GM19238 (cell line): Measurements from ENCODE around the gene BORCS5.

Source experiments
- DNase-seq: peaks from one replicate; pipeline ENCODE4 v3.0.0; 2011; ENCODE audit warnings: low spot score; ENCODE audit not compliant: insufficient read length

The BORCS5 gene

DNA sequence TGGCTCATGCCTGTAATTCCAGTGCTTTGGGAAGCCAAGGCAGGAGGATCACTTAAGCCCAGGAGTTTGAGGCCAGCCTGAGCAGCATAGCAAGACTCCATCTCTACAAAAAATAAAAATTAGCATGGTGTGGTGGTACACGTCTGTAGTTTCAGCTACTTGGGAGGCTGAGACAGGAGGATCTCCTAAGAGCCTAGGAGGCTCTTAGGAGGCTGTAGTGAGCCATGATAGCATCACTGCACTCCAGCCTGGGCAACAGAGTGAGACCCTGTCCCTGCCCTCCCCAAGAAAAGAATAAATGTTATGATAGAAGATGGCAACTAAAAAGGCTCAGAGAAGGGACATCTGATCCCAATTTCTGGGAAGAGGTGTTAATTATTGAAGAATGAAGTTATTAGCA lies 3.6 kb upstream of the BORCS5 start:
- no peak for DNase-seq

DNA sequence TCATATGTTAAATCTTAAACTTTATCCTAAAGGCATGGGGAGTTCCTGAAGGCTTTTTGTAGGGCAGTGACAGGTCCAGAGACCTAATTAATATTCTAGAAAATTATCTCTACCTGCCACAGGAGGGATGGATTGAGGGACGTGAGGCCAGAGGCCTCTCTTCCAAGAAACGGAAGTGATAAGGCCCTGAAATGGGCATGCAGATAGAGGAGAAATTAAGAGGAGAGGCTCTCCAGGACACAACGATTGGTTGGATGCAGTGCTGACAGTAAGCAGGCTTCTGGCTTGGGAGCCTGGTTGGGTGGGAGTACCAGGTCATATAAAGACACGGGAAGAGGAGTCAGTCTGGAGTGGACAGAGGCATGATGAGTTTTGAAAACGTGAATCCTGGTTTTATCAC lies 3.1 kb upstream of the BORCS5 start:
- DNase-seq = no peak

DNA sequence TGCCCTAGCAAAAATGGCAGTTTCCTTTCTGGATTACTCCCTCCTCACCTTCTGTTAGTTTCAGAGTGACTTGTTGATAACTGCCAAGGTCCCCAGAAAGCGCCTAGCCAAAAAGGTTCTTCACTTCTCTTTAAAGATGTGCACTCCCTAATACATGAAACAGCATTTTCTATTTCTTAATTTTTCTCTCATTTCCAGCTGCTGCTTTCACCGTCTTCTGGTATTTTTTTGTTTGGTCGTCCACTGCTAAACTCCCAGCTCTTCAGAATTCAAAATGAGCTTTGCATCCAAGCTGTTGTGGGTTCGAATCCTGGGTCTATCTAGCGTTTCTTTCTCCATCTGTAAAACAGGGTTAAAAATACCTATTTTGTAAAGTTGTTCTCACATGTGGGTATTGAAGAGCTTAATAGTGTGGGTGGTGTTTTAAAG lies 397 bp upstream of the BORCS5 start:
- no peak for DNase-seq

GRCh38 chr12:12357719-12358461 lies 1.0 kb downstream of the BORCS5 start:
- no peak for DNase-seq

DNA sequence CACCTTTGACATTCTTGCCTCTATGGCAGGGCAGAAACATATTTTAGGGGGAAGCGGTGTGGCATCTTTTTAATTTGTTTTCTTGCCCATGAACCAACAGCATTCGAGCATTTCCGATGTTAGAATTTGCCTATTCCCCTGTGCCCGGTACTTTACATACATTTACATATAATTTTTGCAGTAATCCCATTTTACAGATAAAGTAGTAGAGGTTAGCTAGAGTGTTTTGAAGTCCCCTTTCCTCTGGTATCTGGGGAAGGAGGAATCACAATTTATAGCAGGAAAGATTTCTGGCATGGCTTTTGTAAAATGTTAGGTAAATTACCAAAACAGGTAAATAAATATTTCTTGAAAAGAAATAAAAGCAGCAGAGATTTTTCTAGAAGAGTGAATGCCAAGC lies 1.6 kb downstream of the BORCS5 start:
- DNase-seq = no peak

- no peak for DNase-seq
These were observed 8.0 kb downstream of the BORCS5 start for GRCh38 chr12:12364787-12365445.

DNA sequence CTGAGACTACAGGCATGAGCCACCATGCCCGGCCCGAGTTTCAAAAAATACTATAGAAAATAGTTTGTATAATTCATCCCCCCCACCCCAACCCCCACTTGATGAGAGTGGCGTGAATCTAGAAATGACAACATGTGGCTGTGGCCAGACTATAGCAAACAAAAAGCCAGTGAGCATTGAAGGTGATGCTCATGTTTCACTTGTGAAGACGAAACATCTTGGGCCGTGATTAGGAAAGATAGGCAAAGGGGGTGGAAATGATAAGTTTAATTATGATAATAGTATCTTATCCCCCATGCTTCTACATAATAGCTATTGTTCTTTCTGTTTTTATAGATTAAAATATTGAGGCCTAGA lies 8.5 kb downstream of the BORCS5 start:
- no peak for DNase-seq

- no peak for DNase-seq
These were observed 9.1 kb downstream of the BORCS5 start for GRCh38 chr12:12365931-12366431.

GRCh38 chr12:12366701-12367481 lies 10.0 kb downstream of the BORCS5 start:
- no peak for DNase-seq

DNA sequence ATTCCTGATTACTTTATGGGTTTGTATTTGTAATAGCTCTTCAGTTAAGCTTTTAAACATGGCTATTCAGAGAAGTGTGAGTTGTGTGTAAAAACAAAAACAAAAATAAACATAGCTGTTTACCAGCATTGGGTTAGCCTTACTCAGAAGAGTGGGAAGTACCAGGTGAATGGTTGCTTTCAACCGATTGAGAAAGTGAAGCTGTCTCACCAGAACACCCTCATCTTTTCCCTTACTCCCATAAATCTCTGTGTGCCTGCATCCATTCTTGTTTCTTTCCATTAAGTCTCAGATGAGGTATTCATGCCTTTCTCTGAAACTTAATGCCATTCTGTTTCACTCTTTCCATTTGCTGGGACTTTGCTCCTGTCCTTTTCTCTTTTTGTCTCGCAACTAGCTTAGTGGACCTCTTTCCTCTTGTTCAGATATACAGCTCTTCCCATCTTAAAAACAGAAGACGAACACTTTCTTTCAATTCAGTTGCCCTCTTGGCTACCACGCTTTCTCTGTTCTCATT lies 10.7 kb downstream of the BORCS5 start:
- no peak for DNase-seq

DNA sequence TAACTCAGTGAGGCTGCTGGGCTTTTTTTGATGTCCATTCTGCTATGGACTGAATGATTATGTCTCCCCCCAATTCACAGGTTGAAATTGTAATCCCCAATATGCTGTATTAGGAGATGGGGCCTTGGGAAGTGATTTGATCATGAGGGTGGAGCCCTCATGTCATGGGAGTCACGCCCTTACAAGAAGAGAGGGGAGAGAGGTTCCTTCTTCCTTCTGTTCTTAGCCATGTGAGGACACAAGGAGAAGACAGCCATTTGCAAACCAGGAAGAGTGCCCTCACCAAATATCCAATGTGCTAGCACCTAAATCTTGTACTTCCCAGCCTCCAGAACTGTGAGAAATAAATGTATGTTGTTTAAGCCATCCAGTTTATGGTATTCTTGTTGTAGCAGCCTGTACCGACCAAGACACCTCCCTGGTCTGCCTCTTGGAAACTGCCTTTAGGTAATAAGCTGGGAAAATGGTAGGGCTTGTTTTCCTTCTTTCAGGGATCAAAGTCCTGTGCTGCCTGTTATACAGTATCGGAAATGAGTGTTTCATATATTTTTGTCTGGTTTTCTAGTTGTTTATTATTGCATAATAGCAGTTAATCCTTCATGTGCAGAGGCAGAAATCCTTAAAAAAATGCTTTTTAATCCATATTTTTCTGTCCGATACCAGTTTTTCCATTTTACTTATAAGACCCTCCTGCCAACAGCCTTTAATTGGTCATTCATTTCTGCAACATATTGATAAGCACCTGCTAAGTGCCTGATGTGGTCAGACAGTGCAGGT lies 16.3 kb downstream of the BORCS5 start:
- DNase-seq = no peak

DNA sequence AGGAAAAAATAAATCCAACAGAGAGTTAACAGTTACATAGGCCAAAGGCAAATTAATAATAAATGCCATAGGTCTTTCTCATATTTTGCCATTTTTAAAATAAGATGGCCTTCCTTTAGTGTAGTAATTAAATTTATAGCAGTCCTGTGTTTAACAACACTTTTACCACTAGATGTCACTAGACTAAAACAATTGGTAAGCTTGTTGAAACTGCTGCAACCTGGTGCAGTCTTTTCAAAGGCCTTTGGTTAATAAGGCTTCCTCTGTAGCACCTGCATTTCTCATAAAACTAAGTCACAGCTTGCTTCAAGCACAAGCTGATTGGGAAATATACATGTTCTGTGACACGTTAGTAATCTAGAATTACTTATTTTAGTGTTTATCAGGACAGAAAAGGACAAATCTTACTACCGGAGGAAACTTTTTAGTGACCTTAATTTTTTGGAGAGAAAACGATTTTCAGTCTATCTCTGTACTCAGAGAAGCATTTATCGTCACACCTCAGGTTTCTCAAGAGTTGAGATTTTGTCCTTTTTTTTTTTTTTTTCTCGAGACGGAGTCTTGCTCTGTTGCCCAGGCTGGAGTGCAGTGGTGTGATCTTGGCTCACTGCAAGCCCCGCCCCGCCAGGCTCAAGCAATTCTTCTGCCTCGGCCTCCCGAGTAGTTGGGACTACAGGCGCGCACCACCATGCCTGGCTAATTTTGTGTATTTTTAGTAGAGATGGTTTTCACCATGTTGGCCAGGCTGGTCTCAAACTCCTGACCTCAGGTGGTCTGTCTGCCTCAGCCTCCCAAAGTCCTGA lies 20.0 kb downstream of the BORCS5 start:
- peak; percentile 32 for DNase-seq

GRCh38 chr12:12378616-12379015 lies 21.7 kb downstream of the BORCS5 start:
- DNase-seq = no peak

DNA sequence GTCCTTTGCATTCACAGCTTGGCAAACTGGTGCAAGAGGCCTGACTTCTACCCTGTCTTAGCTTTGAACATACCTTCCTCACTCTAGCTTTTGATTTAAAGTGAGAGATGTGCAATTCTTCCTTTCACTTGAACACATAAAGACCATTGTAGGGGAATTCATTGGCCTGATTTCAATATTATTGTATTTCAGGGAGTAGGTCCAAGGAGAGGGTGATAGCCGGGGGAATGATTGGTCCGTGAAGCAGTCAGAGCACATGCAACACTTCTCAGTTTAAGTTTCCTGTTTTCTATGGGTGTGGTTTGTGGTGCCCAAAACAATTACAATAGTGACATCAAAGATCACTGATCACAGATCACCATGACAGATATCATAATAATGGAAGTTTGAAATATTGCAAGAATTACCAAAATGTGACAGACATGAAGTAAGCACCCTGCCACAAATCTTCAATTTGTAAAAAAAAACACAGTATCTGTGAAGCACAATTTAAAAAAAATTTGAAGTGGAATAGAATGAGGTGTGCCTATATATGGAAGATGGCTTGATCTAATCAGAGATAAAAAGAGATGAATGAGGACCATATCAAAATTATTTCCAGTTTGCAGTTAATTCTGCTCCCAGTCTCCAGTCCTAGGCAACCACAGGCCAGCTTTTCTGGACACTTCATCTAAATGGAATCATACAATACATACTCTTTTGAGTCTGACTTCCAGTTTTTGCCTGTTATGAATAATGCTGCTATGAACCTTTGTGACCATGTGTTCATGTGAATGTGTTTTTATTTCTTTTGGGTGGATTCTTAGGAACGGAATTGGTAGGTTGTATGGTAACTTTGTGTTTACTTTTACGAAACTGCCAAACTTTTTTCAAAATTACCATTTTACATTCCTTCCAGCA lies 23.2 kb downstream of the BORCS5 start:
- no peak for DNase-seq

DNA sequence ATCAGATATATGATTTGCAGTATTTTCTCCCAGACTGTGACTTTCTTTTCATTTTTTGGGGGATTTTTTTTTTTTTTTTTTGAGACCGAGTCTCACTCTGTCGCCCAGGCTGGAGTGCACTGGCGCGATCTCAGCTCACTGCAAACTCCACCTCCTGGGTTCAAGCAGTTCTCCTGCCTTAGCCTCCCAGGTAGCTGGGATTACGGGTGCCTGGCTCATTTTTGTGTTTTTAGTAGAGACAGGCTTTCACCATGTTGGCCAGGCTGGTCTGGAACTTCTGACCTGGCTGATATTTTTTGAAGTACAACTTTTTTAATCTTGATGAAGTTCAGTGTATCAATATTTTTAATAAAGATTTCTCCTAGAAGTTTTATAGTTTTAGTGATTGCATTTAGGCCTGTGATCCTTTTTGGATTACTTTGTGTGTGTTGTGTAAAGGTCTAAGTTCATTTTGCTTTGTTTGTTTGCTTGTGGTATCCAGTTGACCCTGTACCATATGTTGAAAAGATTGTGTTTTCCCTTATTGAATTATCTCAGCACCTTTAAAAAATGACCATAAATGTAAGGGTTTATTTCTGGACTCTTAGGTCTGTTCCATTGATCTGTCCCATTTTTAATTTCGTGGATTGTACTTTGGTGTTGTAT lies 24.2 kb downstream of the BORCS5 start:
- DNase-seq = no peak

DNA sequence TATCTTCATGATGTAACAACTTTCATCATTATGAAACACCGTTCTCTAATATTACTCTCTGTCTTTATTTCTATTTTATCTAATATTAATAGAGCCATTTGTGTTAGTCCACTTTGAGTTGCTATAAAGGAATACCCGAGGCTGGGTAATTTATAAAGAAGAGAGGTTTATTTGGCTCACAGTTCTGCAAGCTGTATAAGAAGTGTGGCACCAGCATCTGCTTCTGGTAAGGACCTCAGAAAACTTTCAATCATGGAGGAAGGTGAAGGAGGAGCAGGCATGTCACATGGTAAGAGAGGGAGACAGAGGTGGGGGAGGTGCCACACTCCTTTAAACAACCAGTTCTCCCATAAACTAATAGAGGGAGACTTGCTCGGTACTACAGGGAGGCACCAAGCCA lies 25.1 kb downstream of the BORCS5 start:
- DNase-seq = no peak

GRCh38 chr12:12384571-12385340 lies 27.9 kb downstream of the BORCS5 start:
- DNase-seq = no peak

- no peak for DNase-seq
These were observed 30.6 kb downstream of the BORCS5 start for GRCh38 chr12:12387501-12387900.
